SK-N-SH treated with all-trans-retinoic acid at 6 μM for 48 hours (cell line): Measurements from ENCODE around the gene CPVL.

Source experiments
- ATAC-seq: fragments of 200-7000 bp; cut with Tn5 transposase; 3 replicates; pipeline ENCODE4 v1.9.1; 2020; ENCODE audit warnings: mild to moderate bottlenecking, moderate library complexity
- ARNTL ChIP-seq: fragments of 450-650 bp; formaldehyde crosslinking; IDR thresholded peaks from 2 replicates; pipeline ENCODE4 v1.5.0; 2020; ENCODE audit warnings: low read depth, mild to moderate bottlenecking, moderate library complexity, borderline replicate concordance
- CSDC2 ChIP-seq: fragments of 250-450 bp; sonication (Bioruptor Pico); IDR thresholded peaks from 2 replicates; pipeline ENCODE4 v1.5.0; 2020; ENCODE audit warnings: mild to moderate bottlenecking, moderate library complexity
- ESRRG ChIP-seq: fragments of 250-450 bp; sonication (Bioruptor Pico); IDR thresholded peaks from 2 replicates; pipeline ENCODE4 v1.6.1; 2021; ENCODE audit warnings: mild to moderate bottlenecking
- GLIS3 ChIP-seq: fragments of 250-450 bp; sonication (Bioruptor Pico); IDR thresholded peaks from 2 replicates; pipeline ENCODE4 v1.5.0; 2020; ENCODE audit warnings: mild to moderate bottlenecking, moderate library complexity
- OSR1 ChIP-seq: fragments of 250-450 bp; sonication (Bioruptor Pico); IDR thresholded peaks from 2 replicates; pipeline ENCODE4 v1.8.0; 2022; ENCODE audit warnings: moderate library complexity, mild to moderate bottlenecking, inconsistent platforms
- PPARA ChIP-seq: fragments of 250-450 bp; sonication (Bioruptor Pico); IDR thresholded peaks from 2 replicates; pipeline ENCODE4 v1.5.0; 2020; ENCODE audit warnings: mild to moderate bottlenecking, borderline replicate concordance
- RARB ChIP-seq: fragments of 250-450 bp; sonication (Bioruptor Pico); IDR thresholded peaks from 2 replicates; pipeline ENCODE4 v1.8.0; 2021; ENCODE audit warnings: mild to moderate bottlenecking, moderate library complexity
- TCF4 ChIP-seq: fragments of 250-450 bp; sonication (Bioruptor Pico); IDR thresholded peaks from 2 replicates; pipeline ENCODE4 v1.8.0; 2021; ENCODE audit warnings: mild to moderate bottlenecking, moderate library complexity, borderline replicate concordance
- TOX ChIP-seq: fragments of 250-450 bp; sonication (Bioruptor Pico); IDR thresholded peaks from 2 replicates; pipeline ENCODE4 v1.8.0; 2021; ENCODE audit warnings: mild to moderate bottlenecking, moderate library complexity, borderline replicate concordance
- TSHZ2 ChIP-seq: fragments of 250-450 bp; sonication (Bioruptor Pico); IDR thresholded peaks from 2 replicates; pipeline ENCODE4 v1.5.0; 2020; ENCODE audit warnings: mild to moderate bottlenecking, moderate library complexity
- ZC3H10 ChIP-seq: fragments of 250-450 bp; sonication (Bioruptor Pico); IDR thresholded peaks from 2 replicates; pipeline ENCODE4 v1.5.1; 2021; ENCODE audit warnings: mild to moderate bottlenecking, moderate library complexity
- ZFP3 ChIP-seq: fragments of 250-450 bp; sonication (Bioruptor Pico); IDR thresholded peaks from 2 replicates; pipeline ENCODE4 v1.5.0; 2020; ENCODE audit warnings: mild to moderate bottlenecking, moderate library complexity
- ZFP30 ChIP-seq: fragments of 450-650 bp; formaldehyde crosslinking; IDR thresholded peaks from 2 replicates; pipeline ENCODE4 v1.5.0; 2022; ENCODE audit warnings: mild to moderate bottlenecking, moderate library complexity
- ZNF565 ChIP-seq: fragments of 450-650 bp; formaldehyde crosslinking; conservative IDR thresholded peaks from 2 replicates; pipeline ENCODE4 v1.5.0; 2020; ENCODE audit warnings: low read depth, mild to moderate bottlenecking, moderate library complexity
- ZNF70 ChIP-seq: fragments of 450-650 bp; formaldehyde crosslinking; IDR thresholded peaks from 2 replicates; pipeline ENCODE4 v1.5.0; 2020; ENCODE audit warnings: mild to moderate bottlenecking, moderate library complexity
- ZNF8 ChIP-seq: fragments of 450-650 bp; formaldehyde crosslinking; IDR thresholded peaks from 2 replicates; pipeline ENCODE4 v1.5.0; 2020; ENCODE audit warnings: mild to moderate bottlenecking, moderate library complexity
- TF ChIP-seq, protein P1 (sequence below): fragments of 250-450 bp; sonication (Bioruptor Pico); IDR thresholded peaks from 2 replicates; pipeline ENCODE4 v1.5.1; 2020; ENCODE audit warnings: low read depth, mild to moderate bottlenecking, moderate library complexity
- TF ChIP-seq, protein P2 (sequence below): fragments of 250-450 bp; sonication (Bioruptor Pico); IDR thresholded peaks from 2 replicates; pipeline ENCODE4 v1.8.0; 2021; ENCODE audit warnings: low read depth, mild to moderate bottlenecking, moderate library complexity, borderline replicate concordance
- TF ChIP-seq, protein P3 (sequence below): fragments of 250-450 bp; sonication (Bioruptor Pico); IDR thresholded peaks from 2 replicates; pipeline ENCODE4 v1.5.1; 2021; ENCODE audit warnings: mild to moderate bottlenecking, moderate library complexity

Gene CPVL

DNA sequence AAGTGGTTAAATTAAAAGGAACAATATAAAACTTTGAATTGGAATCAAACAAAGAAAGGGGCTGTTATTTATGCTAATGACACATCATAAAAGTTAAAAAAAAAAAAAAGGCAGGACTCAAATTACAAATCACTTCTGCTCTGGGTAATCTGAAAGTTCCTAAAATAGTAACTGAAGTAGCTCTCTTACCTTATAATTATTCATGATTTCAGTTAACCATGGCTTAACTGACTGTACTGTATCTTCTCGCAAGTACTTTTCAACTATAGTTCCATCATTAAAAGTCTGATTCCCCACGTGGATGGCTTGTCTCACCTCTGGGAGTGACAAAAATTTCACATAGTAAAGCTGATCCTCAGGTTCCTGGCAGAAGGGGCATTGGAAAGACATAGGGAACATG lies 82.5 kb downstream of the CPVL start:
- no peak for ATAC-seq
- TF ChIP-seq OSR1 (CRISPR knock-in tag) = no peak
- no peak for TF ChIP-seq ZFP30 (CRISPR knock-in tag)
- TF ChIP-seq ZC3H10 (CRISPR knock-in tag) = no peak
- TF ChIP-seq, protein P1, sequence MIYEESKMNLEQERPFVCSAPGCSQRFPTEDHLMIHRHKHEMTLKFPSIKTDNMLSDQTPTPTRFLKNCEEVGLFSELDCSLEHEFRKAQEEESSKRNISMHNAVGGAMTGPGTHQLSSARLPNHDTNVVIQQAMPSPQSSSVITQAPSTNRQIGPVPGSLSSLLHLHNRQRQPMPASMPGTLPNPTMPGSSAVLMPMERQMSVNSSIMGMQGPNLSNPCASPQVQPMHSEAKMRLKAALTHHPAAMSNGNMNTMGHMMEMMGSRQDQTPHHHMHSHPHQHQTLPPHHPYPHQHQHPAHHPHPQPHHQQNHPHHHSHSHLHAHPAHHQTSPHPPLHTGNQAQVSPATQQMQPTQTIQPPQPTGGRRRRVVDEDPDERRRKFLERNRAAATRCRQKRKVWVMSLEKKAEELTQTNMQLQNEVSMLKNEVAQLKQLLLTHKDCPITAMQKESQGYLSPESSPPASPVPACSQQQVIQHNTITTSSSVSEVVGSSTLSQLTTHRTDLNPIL = no peak
- TF ChIP-seq RARB (CRISPR knock-in tag) = no peak
- no peak for TF ChIP-seq ZNF70 (CRISPR knock-in tag)
- no peak for TF ChIP-seq TOX (CRISPR knock-in tag)
- TF ChIP-seq, protein P2, sequence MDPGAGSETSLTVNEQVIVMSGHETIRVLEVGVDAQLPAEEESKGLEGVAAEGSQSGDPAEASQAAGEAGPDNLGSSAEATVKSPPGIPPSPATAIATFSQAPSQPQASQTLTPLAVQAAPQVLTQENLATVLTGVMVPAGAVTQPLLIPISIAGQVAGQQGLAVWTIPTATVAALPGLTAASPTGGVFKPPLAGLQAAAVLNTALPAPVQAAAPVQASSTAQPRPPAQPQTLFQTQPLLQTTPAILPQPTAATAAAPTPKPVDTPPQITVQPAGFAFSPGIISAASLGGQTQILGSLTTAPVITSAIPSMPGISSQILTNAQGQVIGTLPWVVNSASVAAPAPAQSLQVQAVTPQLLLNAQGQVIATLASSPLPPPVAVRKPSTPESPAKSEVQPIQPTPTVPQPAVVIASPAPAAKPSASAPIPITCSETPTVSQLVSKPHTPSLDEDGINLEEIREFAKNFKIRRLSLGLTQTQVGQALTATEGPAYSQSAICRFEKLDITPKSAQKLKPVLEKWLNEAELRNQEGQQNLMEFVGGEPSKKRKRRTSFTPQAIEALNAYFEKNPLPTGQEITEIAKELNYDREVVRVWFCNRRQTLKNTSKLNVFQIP (CRISPR knock-in tag) = no peak
- TF ChIP-seq ZFP3 (CRISPR knock-in tag) = no peak
- no peak for TF ChIP-seq CSDC2
- TF ChIP-seq GLIS3 (CRISPR knock-in tag) = no peak

- no peak for ATAC-seq
- TF ChIP-seq ZFP30 (CRISPR knock-in tag) (no peak), ZFP3 (CRISPR knock-in tag) (no peak), PPARA (no peak), GLIS3 (CRISPR knock-in tag) (no peak), OSR1 (CRISPR knock-in tag) (no peak), ARNTL (no peak), ESRRG (CRISPR knock-in tag) (no peak), TSHZ2 (no peak), ZC3H10 (CRISPR knock-in tag) (no peak), RARB (CRISPR knock-in tag) (no peak), ZNF70 (CRISPR knock-in tag) (no peak), TOX (CRISPR knock-in tag) (no peak), ZNF8 (CRISPR knock-in tag) (no peak), CSDC2 (no peak), TCF4 (CRISPR knock-in tag) (no peak), ZNF565 (no peak)
- TF ChIP-seq, protein P2 (CRISPR knock-in tag) = no peak
- TF ChIP-seq, protein P3, sequence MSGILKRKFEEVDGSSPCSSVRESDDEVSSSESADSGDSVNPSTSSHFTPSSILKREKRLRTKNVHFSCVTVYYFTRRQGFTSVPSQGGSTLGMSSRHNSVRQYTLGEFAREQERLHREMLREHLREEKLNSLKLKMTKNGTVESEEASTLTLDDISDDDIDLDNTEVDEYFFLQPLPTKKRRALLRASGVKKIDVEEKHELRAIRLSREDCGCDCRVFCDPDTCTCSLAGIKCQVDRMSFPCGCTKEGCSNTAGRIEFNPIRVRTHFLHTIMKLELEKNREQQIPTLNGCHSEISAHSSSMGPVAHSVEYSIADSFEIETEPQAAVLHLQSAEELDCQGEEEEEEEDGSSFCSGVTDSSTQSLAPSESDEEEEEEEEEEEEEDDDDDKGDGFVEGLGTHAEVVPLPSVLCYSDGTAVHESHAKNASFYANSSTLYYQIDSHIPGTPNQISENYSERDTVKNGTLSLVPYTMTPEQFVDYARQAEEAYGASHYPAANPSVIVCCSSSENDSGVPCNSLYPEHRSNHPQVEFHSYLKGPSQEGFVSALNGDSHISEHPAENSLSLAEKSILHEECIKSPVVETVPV (CRISPR knock-in tag) = no peak
- TF ChIP-seq, protein P1 = no peak
These were observed 83.1 kb downstream of the CPVL start for GRCh38 chr7:29063236-29063635.
